ENCODE results near the gene AKAP7.

DNA sequence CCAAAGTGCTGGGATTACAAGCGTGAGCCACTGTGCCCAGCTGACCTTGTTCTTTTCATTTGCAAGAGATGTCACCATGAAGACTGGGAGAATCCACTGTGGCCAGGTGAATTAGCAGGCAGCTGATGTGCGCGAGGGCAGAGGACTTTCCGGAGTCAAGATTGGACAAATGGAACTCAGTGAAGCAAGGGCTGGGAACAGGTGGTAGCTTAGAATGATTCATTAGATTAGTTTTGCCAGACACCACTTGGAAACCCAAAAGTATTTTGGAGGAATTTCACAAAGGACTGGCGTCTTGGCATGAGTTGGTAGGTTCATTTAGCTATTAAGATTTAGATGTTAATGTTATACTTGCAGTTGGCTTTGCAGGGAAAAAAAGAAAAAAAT, 4.7 kb upstream of the AKAP7 start:
- TF ChIP-seq POLR2A (IDR thresholded peaks at IDR 0.05; ENCODE audit: low read length) (no peak), GATA1 (IDR thresholded peaks at IDR 0.05; ENCODE audit: low read depth, low read length) (no peak)
